Measurements from ENCODE around the gene RNPS1.

GRCh38 chr16:2206420-2206779 is 61.5 kb downstream of the RNPS1 start:
- TF ChIP-seq POLR2AphosphoS5 (IDR thresholded peaks at IDR 0.05; ENCODE audit: low read depth) (no peak), EZH2 (IDR thresholded peaks at IDR 0.05; ENCODE audit: low read depth, unreplicated experiment) (no peak), CTCF (conservative IDR thresholded peaks at IDR 0.05; ENCODE audit: low read depth in 2 of 2) (no peak), EZH2phosphoT487 (IDR thresholded peaks at IDR 0.05; ENCODE audit: unreplicated experiment) (no peak), REST (IDR thresholded peaks at IDR 0.05; ENCODE audit: unreplicated experiment) (no peak), JUNB (IDR thresholded peaks at IDR 0.05; ENCODE audit: unreplicated experiment) (no peak)

All from GM23338 (cell line).